HFF-Myc (cell line): ENCODE results near the gene IQCB1.
"Not testable (repeated sequence)": the region's sequence is repeated elsewhere in the genome, so short reads cannot be mapped to it uniquely, and the experiment has no call there.

Experiments
- DNase-seq: peaks from one replicate; pipeline ENCODE4 v3.0.0-alpha.2; 2011; ENCODE audit warnings: low read depth; ENCODE audit errors: extremely low read depth
- H3K4me3 ChIP-seq: replicated peaks from 2 replicates; pipeline ENCODE4 v1.5.1; 2011; ENCODE audit warnings: low read depth, mild to moderate bottlenecking, control low read depth, low read length
- CTCF ChIP-seq: IDR thresholded peaks from 2 replicates; pipeline ENCODE4 v1.5.1; 2012; ENCODE audit warnings: mild to moderate bottlenecking, low read depth, low read length, control low read depth; ENCODE audit errors: missing control alignments

Gene IQCB1

DNA sequence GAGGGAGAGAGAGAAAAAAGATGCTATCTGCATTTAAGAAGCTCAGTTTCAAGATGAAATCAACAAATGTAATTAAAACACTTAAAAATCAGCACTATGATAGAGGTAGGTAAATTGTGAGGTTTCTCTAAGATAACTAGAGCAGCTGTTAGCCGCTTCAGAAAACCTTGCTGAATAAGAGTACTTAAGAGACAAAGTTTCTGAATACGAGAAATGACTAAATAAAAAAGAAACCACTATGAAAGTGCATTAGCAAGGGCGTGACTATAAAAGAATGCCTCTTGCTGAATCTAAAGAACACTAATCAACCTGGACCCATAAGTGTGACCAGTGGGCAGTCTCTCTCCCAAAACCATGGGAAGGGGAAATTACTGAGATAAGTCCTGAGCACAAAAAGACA lies 41.8 kb downstream of the IQCB1 start:
- TF ChIP-seq CTCF: no peak
- H3K4me3 ChIP-seq: no peak overlapping the region
- no peak for DNase-seq

- no peak for TF ChIP-seq CTCF
- H3K4me3 ChIP-seq: no peak overlapping the region
- DNase-seq: no peak
Observed at GRCh38 chr3:121786485-121786884, 48.4 kb downstream of the IQCB1 start.

DNA sequence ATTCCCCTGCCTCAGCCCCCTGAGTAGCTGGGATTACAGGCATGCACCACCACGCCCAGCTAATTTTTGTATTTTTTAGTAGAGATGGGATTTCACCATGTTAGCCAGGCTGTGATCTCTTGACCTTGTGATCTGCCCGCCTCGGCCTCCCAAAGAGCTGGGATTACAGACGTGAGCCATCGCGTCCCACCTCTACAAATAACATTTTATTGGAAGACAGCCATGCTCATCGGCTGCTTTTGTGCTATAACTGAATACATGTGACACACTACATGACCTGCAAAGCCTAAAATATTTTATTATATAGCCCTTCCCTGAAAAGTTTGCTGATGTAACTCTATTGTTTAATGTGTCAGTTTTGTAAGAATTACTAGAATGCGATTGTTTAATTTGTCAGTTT lies 52.1 kb downstream of the IQCB1 start:
- not testable (repeated sequence) for H3K4me3 ChIP-seq, DNase-seq

DNA sequence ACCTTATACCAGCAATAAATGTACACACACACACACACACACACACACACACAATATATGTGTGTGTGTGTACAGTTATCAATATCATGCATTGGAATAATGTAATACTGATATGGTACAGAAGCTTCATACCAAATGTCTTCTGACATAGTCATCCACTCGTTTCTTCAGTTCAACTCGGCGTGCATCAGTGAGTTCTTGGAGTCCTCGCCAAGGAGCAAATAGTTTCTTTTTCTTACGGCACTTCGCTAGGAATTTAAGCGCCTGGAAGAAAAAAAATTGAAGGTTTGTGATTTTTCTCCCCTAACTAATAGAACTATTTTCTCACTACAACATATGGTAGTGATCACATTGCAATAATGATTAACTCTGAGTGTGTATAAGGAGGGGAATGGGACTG lies 53.2 kb downstream of the IQCB1 start:
- DNase-seq: no peak
- no peak overlapping the region for H3K4me3 ChIP-seq
- no peak for TF ChIP-seq CTCF

DNA sequence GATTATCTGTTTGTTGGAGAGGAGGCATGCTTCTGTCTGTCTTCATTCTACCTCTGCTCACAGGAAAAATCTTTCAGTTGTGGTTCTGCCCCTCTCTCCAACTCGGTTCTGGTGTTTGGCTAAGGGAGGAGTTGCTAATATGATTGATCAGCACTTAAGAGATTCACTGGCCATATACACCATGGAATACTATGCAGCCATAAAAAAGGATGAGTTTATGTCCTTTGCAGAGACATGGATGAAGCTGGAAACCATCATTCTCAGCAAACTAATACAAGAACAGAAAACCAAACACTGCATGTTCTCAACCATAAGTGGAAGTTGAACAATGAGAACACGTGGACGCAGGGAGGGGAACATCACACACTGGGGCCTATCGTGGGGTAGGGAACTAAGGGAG lies 59.8 kb downstream of the IQCB1 start:
- not testable (repeated sequence) for H3K4me3 ChIP-seq

DNA sequence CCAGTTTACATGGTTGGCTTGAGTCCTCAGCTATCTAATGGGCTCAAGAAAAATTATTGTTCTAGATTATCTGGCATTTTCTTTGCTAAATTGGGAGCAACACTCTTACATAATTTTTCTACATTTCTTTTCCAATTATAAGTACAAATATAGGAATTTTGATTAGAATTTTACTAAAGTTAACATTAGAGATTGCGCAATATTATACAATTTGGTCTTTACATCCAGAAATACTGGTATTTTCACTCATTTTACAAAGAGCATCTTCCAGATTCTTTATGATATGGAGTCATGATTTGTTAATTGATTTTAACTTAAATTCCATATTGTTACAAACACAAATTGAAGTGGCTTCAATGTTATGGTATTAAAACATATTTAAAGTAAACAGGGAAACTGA lies 65.6 kb downstream of the IQCB1 start:
- no peak for DNase-seq
- TF ChIP-seq CTCF: no peak
- H3K4me3 ChIP-seq: no peak overlapping the region

More for the DNA sequence above, 59.8 kb downstream of the IQCB1 start:
- DNase-seq: not testable (repeated sequence)

DNA sequence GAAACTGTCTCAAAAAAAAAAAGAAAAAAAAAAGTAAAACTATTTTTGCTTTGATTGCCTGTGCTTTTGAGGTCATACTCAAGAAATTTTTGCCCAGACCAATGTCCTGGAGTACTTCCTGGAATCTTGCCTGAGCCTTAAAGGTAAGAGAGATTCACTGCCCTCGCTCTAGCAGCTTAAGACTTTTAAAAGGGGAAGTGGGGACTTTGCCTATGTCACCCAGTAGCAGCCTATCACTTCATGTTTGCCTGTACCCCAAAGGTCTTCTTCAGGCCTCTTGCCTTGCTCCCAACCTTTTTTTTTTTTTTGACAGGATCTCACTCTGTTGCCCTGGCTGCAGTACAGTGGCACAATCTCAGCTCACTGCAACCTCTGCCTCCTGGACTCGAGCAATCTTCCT lies 66.4 kb downstream of the IQCB1 start:
- DNase-seq: no peak
- H3K4me3 ChIP-seq: no peak overlapping the region
- TF ChIP-seq CTCF: no peak

- no peak for TF ChIP-seq CTCF
- H3K4me3 ChIP-seq: no peak overlapping the region
- DNase-seq: no peak
Observed at GRCh38 chr3:121759541-121760202, 75.2 kb downstream of the IQCB1 start.
